Fibroblast of skin of right biceps (primary cell): Measurements from ENCODE around the gene CALML3.

Experiments
- DNase-seq: peaks from one replicate; pipeline ENCODE4 v3.0.0-alpha.2; 2013

CALML3 gene

GRCh38 chr10:5492322-5492855 is 32.4 kb upstream of the CALML3 start:
- DNase-seq: no peak

DNA sequence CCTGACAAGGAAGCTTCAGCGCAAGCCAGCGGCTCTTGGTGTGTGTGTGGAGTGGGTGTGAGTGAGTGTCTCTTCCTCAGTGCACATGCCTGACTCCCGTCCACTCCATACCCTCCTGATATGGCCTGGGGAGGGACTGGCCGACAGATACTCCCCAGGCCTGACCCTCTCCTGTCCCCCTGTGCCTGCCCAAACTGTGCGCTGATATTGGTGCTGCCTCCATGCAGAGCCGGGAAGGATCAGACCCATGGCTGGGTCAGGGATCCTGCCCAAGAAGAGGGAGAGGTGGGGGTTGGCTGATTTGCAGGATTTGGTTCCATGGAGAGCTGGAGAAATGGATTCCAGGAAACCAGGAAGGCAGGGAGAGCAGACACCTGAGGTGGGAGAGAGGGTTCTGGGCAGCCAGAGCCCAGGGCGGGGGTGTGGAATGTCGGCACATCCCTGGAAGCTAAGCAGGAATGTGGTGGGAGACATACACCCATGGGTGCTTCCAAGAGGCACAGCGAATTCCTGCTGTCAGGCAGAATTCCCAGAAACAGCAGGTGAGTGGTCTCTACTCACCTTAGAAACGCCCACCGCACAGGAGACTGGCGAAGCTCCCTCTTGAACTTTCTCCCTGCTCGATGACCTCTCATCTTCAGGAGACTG is 31.7 kb upstream of the CALML3 start:
- DNase-seq: no peak

DNA sequence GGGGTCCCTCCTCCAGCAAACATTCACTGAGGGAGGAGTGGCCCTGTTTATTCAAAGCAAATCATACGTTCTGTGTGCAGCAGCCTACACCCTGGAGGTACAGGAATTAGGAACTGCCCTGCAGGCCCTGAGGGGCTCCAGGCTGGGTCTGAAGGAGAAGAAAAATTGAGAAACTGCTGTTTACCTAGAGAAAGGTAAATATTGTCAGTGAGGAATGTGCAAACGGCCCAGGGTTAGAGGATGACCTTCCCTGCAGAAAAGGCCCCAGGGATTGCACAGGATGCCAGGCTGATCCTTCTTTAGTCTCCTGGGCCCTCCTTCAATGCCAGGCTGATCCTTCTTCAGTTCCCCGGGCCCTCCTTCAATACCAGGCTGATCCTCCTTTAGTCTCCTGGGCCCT is 31.1 kb upstream of the CALML3 start:
- DNase-seq: no peak

GRCh38 chr10:5494611-5495010 is 30.1 kb upstream of the CALML3 start:
- DNase-seq: no peak

DNA sequence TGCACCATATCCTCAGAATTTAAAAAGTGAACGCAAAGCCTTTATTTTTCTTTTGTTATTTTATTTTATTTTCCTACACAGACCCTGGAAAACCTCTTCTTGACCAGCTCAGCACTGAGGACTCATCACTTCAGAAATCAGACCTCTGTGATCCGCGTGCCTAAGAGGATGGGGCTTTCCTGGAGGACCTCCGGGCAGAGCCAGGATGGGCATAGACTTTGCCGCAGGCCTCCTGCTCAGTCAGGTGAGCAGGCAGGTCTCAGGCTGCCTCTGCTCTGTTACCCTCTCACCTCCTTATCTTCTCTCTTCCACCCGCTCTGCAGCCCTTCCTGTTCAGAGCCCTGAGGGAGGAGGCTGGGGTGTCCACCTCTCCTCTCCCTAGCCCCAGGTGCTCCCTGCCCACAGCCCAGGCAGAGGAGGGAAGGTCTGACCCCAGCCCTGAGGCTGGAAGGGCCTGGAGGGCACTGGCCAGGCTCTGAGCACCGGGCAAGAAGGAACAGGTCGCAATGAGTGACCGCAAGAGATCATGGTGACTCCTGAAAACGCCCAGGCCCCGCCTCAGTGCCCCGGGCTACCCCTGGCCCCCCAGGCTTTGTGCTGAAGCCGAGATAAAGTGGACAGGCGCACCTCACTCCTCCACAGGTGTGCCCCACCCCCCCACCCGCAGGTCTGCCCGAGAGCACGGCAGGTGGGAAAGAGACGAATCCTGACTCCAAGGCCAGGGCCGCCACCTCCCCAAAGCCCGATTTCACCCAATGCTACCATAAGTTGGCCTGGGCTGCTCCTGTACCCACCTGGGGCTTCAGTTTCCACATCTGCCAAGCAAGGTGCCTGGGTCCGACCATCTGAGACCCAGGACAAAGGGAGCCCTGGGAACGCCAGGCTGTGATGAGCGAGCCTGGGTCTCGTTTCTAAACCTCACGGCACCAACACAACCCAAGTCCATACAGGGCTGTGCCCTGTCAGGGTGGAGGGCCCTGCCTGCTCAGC is 28.2 kb upstream of the CALML3 start:
- DNase-seq: no peak

- DNase-seq: no peak
Observed at GRCh38 chr10:5497289-5497688, 27.5 kb upstream of the CALML3 start.

- DNase-seq: no peak
Observed at GRCh38 chr10:5497948-5498730, 26.6 kb upstream of the CALML3 start.

- DNase-seq: no peak
Observed at GRCh38 chr10:5498791-5499492, 25.8 kb upstream of the CALML3 start.

DNA sequence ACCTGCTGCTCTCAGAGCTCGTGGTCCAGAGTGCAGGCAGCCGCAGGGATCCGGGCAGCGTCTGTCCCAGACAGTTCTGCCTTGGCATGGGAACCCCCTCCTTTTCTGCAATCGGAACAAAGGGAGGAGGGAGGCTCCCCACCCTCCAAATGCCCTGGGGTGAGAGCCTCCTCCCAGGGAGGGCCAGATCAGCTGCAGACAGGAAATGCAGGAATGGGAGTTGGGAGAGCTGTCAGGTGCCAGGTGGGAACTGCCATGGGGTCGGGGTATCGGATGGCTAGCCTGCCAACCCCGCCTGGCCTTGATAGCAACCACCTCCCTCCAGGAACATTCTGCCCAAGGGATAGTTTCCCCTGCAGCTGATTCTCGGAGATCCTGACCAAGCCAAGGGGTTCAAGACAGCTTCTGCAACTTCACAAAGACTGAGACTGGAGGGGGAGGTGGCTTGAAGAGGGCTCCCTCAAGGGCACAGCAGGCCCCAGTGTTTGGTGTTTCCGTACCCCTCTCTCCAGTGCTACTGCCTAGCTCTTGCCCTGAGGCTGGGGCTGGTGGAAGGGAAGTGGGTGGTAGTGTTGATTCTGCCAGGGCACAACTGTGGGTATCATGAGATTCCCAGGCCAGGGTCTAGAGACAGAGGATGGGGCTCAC is 25.1 kb upstream of the CALML3 start, which contains the start of gene CALML5:
Gene CALML5 (minus strand): TSS at position 78 of the 648 bp plus-strand sequence. CDS start 132 bp downstream, outside the sequence.
- no peak for DNase-seq

DNA sequence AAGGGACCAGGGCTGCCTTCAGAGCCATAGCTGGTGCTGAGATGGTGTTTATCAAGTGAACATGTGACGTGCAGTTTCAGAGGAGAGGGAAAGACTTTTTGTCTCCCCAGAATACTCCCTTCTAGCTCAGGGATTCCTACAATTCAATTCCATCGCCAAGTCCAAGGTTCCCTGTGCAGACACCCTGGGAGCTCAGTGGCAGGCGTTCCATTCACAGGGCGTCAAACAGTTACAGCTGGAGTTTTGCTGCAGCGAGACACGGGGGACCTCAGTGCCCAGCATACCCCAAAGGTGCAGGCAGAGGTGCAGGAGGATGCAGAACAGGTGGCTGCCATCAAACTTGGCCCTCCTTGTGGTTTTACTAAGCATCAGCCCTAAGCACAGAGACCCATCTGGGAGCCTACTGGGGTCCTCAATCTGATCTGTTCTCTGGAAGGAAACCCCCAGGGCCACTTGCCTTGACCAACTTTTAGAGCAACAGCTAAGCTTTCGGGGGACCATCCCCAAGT is 24.5 kb upstream of the CALML3 start:
- DNase-seq: no peak

DNA sequence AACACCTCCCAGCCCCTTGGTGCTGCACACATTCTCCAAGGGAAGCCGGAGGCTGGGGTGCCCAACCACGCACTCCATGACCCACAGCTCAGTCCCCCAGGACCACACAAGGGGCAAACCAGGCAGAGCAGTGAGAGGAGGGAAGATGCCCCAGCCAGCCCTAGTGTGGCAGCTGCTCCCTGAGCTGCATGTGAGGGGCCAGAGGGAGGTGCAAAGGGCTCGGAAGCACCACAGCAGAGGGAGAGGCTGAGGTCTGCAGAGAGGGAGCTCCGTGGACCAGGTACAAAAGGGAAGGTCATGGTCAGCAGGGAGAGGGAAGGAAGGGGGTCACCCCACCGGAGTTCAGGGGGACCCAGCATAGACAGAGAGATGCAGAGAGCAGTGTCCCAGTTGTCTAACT is 23.9 kb upstream of the CALML3 start:
- no peak for DNase-seq

- no peak for DNase-seq
Observed at GRCh38 chr10:5502061-5502521, 22.7 kb upstream of the CALML3 start.

DNA sequence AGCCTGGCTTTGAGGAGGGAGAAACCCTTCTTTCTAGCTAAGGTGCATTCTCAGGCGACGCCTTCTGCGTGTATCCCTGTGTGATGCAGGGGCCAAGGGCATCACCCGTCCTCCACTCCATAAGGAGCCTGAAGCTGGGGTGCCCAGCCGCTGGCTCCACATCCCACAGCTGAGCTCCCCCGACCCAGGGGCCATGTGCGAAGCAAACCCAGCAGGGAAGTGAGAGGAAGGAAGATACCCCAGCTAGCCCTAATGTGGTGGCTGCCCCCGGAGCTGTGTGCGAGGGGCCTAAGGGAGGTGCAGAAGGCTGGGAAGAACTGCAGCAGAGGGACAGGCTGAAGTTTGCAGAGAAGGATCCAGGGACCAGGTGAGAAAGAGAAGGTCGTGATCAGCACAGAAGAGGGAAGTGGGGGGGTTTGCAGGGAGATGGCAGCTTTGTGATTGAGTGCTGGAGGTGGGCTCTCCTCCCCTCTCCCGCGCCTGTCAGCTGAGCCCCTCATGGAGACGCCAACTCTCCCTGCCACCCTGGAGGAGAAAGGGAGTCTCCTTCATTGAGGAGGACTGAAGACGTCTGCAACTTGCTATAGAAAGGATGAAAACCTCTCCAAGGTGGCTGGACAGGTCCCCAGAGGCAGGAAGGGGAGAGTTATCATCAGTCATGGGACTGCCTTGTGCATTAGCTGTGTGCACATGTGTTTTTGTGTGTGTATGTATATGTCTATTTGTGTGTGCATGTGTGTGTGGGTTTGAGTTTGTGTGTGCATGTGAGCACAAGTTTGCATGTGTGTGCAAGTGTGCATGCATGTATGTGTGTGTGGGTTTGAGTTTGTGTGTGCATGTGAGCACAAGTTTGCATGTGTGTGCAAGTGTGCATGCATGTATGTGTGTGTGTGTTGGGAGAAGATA is 21.9 kb upstream of the CALML3 start:
- no peak for DNase-seq

- DNase-seq: no peak
Observed at GRCh38 chr10:5503477-5503835, 21.3 kb upstream of the CALML3 start.

- no peak for DNase-seq
Observed at GRCh38 chr10:5504146-5505072, 20.4 kb upstream of the CALML3 start.

DNA sequence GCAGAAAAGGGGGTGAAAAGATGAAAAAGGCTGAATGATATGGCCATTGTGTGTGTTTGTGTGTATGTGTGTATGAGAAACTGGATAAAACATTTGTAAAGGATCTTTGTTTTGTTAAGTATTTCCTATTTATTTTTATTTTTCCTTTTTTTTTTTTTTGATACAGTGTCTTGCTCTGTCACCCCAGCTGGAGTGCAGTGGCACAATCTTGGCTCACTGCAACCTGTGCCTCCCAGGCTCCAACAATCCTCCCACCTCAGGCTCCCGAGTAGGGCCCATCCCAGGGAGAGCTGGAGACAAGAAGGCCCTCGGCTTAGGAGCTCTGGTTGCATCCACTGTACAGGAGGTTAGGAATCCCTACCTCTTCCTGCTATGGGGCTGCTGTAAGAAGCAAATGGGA is 18.5 kb upstream of the CALML3 start:
- no peak for DNase-seq

- DNase-seq: no peak
Observed at GRCh38 chr10:5506751-5507648, 17.8 kb upstream of the CALML3 start.

- DNase-seq: no peak
Observed at GRCh38 chr10:5507649-5508131, 17.1 kb upstream of the CALML3 start.
